Right forelimb (tissue), 1 donor: ENCODE results near the gene ATXN10.
A peak's percentile ranks its signal among the peaks of the same experiment; 100 is the strongest.
"Not testable (repeated sequence)": the region's sequence is repeated elsewhere in the genome, so short reads cannot be mapped to it uniquely, and the experiment has no call there.

Experiments used
- DNase-seq: peaks from one replicate; pipeline ENCODE4 v3.0.0-alpha.2; 2018

Gene ATXN10

DNA sequence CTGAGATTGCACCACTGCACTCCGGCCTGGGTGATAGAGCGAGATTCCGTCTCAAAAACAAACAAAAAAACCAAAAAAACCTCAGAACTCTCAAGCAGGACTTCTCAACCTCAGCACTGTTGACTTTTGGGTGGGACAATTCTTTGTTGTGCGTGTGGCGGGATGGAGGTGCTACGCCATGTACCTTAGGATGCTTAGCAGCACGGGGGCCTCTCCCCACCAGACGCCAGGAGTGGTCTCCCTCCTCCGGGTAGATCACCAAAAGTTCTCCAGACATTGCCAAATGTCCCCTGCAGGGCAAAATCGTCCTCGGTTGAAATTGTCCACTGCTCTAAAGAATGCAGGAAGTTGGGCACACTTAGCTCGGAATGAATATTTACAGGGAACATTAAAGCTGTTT lies 26.9 kb upstream of the ATXN10 start:
- no peak for DNase-seq

GRCh38 chr22:45645150-45645525 lies 26.5 kb upstream of the ATXN10 start:
- DNase-seq: no peak

DNA sequence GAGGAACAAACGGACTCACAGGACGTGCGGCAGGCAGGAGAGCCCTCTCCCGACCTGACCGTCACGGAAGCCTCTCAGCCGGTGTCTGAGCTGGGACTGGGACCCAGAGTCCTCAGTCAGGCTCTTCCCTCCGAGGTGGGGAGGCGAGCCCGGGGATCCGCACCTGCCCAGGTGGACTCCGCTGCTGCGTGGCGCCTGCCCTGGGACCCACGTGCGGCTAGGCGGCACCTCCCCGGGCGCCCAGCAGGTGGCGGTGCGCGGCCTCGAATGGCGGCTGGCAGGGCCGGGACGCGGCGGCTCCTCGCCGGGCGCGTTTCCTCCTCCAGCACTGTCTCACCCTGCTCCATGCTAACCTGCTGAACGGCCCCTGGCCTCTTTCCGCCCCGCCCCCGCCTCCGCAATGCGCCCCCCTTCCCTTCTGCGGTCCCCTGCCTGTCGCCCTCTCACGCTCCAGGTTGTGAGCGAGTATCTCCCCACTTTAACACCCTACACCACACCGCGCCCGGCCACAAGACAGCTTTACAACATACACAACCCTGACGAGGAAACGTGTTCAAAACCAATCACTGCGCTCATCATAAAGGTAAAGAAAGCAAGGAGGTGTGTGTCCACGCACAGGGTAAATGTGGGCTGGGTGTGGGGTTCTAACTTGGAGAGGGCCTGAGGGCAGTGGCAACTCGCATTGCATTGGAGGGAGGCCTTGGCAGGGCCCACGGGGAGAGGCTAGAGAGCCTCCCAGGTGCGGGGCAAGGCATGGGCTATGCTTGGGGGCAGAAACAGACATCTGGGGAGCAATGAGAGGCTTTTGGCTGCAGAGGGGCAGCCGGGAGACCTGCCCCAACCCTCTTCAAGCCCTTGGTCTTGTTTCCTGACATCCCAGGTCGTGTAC lies 25.9 kb upstream of the ATXN10 start:
- DNase-seq: peak; percentile 86

- no peak for DNase-seq
These were observed 24.0 kb upstream of the ATXN10 start for GRCh38 chr22:45647532-45648225.

- no peak for DNase-seq
These were observed 23.1 kb upstream of the ATXN10 start for GRCh38 chr22:45648301-45649117.

DNA sequence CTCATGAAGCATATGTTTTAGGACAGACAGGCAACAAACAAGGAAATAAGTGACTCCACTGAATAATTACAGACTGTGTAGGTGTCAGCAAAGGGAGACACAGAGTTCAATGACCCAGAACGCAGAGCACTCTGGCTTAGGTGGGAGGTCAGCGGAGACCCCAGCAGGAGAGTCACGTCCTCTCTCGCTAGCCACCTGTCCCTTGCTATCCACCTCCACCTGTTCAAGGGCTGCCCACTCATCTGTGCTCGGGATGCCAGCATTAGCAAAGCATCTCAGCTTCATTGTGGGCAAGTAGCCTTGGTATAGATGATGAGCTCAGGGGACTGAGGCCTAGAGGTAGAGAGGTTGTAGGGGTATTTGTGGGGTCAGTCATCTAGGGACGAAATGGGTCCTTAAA lies 21.8 kb upstream of the ATXN10 start:
- no peak for DNase-seq

DNA sequence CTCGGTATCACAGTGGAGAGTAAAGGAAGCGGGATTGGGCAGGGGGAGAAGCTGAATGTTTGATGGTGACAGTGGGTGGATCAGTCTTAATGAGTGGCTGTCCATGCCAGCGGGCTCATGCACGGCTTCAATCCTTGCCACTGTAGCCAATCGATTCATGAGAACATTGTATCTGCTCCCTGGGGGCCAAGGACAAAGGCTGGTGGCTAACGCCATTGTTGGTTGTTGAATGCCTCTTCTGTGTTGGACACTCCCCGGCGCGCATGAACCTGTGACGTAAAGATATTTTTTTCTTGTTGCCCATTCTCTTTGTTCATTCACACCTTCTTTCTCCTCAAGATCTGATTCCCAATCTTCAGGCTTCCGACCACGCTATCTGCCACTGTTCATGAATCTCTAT lies 20.9 kb upstream of the ATXN10 start:
- DNase-seq: no peak

DNA sequence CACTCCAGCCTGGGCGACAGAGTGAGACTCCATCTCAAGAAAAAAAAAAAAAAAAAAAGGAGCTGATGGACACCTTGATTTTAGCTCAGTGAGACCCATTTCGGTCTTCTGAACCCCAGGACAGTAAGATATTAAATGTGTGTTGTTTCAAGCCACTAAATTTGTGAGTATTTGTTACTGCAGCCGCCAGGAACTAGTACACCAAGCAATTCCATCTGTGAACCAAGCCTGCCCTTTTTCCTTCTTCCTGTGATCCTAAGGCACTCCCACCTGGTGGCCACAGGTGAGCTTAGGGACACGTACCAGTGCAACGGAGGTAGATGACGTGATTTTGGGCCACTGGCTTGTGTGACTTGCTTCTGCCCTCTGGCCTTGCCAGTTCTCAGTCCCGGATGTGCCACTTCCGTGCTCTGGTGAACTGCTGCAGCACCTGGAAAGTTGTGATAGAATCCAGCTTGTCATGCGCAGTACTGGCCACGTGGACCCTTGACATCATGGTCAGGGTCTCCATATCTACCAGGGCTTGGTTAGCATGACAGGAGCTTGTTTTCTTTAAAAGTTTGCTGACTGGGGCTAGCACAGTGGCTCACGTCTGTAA lies 19.6 kb upstream of the ATXN10 start:
- DNase-seq: no peak

DNA sequence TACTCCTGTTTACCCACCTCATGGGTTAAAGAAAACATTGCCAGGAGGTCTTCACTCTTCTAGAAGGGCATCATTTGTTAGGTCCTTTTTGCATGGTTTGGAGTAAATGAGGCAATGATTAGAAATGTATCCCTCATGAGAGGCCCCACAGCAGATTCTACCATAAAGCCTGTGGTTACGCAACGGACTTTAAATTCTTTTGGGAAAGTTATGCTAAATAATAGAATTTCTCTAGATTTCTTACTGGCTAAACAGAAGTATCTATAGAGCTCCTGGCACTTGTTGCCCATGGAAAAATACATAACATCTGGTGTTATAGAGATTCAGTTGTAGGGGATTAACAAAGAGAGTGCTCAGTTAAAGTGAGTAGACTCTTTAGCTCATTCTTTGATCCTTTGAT lies 15.1 kb upstream of the ATXN10 start:
- no peak for DNase-seq

GRCh38 chr22:45657701-45658100 lies 13.9 kb upstream of the ATXN10 start:
- DNase-seq: no peak

- no peak for DNase-seq
These were observed 7.4 kb upstream of the ATXN10 start for GRCh38 chr22:45664136-45664646.

GRCh38 chr22:45667486-45667885 lies 4.1 kb upstream of the ATXN10 start:
- no peak for DNase-seq

- not testable (repeated sequence) for DNase-seq
These were observed 1.3 kb upstream of the ATXN10 start for GRCh38 chr22:45670363-45670762.

GRCh38 chr22:45670981-45671782 lies 452 bp upstream of the ATXN10 start:
- peak; percentile 53 for DNase-seq

DNA sequence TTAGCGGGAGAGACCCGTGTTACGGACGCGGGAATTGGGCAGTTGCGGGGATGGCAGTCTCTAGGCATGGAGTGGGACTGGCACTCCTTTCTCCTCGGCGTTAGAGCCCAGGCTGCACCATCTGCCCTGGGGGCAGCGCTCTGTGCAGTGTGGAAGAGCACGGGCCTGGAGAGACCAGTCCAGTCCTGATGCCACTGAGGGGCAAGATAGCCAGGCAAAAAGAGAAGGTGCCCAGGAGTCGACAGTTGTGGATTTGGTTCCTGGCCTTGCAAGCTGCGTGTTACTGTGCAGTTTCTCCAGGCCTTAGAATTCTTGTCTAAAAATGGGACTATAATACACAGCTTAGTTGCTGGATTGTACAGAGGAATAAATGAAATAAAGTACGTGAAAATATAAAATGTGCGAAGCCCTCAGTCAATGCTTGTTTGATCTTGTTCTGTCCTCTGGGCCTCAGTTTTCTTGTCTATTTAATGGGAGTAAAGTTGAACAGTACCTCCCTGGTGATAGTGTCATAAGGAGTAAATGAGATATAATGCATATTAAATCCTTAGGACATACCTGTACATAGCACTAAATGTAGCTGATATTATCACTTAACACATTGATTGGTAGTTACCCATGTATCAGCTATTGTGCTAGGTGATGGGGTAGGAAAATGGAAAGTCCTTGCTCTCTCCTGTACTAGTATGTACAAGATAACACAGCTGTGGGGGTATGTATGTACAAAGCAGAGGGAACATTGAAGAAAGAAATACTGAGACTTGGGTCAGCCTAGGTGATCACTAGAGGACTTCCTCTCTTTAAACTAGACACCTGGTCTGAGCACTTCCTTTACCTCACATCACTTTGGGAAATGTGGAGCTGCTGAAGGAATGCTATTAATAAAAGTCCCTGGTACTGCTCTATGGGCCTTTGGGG lies 1.2 kb downstream of the ATXN10 start:
- DNase-seq: no peak

GRCh38 chr22:45673482-45674175 lies 2.0 kb downstream of the ATXN10 start:
- no peak for DNase-seq

DNA sequence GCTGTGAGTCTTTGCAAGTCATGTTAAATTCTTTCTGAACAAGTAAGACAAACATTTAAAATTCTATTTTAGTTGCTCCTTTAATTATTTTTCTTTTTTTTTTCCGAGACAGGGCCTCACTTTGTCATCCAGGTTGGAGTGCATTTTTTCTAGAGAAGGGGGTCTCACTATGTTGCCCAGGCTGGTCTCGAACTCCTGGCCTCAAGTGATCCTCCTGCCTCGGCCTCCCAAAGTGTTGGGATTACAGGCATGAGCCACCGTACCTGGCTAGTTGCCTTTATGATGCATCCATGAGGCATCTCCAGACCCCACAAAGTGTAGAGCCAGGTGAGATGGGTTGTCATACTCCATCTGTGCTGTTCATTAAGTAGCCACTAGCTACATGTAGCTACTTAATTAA lies 4.4 kb downstream of the ATXN10 start:
- DNase-seq: no peak

DNA sequence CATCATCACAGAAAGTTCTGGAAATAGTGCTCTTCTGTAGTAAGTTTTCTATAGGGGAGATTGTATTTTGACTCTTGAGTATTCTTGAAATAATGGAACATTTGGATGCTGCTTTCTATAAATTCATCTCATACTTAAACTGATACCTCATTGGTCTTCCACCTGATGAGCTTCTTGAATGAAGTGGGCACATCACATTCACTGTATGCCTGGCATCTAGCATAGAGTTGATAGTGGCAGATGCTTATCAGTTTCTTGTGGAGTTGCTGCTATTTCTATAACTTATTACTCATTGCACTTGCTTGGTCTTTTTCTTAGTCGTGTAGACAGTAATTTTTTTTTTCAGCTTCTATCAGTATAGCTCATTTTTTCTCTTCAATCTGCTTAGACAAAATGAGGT lies 5.4 kb downstream of the ATXN10 start:
- DNase-seq: no peak

DNA sequence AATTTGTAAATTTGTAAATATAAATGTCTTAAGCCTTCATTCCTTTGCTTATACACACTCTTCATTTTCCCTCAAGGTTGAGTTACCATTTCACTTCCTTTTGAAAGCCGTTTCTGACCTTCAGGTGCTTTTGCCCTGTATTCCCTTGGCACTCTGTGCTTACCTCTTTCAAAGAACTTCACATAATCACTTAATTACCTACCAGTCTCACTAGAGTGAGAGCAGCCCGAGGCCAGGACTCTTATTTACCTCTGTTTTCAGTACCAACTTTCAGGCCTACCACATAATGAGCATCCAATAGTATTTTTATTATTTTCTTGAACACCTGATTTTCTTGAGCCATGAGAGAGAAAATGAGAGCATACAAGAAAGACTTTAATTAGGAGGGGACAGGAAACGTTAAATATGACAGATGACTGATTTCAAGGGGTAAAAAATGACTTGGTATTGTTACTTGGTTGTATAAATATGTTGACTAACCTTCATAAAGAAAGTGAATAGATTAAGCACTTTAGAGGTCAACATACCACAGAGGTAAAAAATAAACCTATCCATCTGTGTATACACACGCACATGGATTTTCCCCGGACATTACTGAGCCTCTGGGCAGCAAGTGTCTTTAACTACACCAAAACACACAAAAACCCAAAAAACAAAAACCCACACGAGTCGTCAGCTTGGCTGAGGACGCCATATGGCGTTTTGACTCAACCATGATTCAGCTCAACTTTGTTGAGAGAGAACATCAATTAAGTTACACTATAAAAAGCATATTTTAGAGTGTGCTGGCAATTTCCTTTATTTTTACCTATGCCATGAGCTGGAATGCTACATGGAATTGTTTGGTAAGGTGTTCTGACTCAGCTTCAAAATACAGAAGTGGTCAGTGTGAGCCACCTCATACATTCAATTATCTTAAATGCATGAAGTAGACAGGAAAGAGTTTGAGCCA lies 7.6 kb downstream of the ATXN10 start:
- no peak for DNase-seq
